D721Med (cell line): ENCODE results near the gene SSU72.
"Not testable (repeated sequence)": the region's sequence is repeated elsewhere in the genome, so short reads cannot be mapped to it uniquely, and the experiment has no call there.

Experiments used
- DNase-seq: peaks from one replicate; pipeline ENCODE4 v3.0.0; 2011; ENCODE audit warnings: low spot score; ENCODE audit not compliant: insufficient read length
- FAIRE-seq: peaks from 2 replicates; lab custom pipeline; 2011; peaks lifted over from hg19 to GRCh38; lab: Jason Lieb, UNC
- TF ChIP-seq, protein P1 (sequence below): IDR thresholded peaks from 2 replicates; pipeline ENCODE4 v1.5.1; 2012; ENCODE audit warnings: mild to moderate bottlenecking, control low read depth; ENCODE audit not compliant: insufficient read depth; ENCODE audit errors: missing control alignments

The SSU72 gene

DNA sequence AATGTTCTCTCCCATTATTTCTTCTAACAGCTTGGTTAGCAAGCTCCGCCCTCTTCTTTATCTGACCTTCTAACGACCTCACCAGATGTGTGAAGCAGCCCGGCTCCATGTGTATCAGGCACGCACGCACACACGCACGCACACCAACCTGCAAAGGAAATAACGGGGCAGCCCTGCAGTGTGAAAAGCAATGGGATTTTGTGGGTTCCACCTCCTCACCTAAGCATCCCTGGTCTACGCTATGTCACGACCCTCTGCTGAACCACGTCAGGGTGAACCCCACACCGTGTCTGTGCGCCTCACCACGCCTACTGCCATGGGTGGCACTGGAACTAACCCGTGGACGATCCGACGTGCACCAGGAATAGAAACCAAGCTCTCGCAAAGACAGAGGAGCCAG, 10.4 kb downstream of the SSU72 start:
- FAIRE-seq (no peak), DNase-seq (no peak)
- TF ChIP-seq, protein P1, sequence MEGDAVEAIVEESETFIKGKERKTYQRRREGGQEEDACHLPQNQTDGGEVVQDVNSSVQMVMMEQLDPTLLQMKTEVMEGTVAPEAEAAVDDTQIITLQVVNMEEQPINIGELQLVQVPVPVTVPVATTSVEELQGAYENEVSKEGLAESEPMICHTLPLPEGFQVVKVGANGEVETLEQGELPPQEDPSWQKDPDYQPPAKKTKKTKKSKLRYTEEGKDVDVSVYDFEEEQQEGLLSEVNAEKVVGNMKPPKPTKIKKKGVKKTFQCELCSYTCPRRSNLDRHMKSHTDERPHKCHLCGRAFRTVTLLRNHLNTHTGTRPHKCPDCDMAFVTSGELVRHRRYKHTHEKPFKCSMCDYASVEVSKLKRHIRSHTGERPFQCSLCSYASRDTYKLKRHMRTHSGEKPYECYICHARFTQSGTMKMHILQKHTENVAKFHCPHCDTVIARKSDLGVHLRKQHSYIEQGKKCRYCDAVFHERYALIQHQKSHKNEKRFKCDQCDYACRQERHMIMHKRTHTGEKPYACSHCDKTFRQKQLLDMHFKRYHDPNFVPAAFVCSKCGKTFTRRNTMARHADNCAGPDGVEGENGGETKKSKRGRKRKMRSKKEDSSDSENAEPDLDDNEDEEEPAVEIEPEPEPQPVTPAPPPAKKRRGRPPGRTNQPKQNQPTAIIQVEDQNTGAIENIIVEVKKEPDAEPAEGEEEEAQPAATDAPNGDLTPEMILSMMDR, result no peak

DNA sequence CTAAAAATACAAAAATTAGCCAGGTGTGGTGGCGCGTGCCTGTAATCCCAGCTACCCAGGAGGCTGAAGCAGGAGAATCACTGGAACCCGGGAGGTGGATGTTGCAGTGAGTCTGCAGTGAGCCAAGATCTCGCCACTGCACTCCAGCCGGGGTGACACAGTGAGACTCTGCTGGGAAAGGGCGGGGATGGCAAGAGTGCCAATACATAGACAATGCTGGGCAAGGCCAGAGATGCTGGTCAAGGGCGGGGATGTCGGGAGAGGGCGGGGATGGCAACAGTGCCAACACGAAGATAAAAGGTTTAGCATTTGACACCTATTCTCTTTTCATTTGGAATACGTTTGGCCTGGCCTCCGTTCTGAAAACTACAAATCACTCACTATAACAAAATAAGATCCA, 11.0 kb downstream of the SSU72 start:
- DNase-seq (no peak), FAIRE-seq (no peak)
- TF ChIP-seq, protein P1, result no peak

DNA sequence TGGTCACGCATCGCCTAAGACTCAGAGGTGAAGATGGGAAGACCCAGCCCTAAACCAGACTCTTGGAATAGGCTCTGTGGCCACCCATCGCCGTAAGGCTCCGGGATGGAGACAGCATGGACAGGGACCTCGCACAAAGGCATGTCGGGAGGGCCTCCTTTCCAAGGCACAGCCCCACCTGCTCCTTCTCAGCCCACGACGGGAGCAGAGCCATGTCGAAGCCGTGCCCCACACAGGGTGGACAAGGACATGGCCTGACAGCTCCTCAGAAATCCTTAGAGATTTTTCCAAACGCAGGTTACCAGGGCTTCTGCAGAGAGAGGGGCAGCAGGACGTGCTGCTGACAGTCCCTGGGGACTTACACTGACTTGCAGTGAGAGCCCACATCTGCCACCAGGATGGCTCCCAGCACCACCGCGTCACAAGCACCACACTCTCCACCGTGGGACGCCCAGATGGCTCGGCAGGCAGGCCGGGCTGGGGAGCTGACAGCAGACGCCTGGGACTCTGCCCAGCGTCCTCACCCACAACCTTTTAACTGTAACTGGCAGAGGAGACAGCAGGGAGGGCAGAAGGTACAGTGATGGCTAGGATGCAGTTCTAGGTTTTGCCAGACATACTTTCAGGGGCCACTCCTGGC, 12.0 kb downstream of the SSU72 start:
- no peak for DNase-seq
- FAIRE-seq, result no peak
- TF ChIP-seq, protein P1, result no peak

DNA sequence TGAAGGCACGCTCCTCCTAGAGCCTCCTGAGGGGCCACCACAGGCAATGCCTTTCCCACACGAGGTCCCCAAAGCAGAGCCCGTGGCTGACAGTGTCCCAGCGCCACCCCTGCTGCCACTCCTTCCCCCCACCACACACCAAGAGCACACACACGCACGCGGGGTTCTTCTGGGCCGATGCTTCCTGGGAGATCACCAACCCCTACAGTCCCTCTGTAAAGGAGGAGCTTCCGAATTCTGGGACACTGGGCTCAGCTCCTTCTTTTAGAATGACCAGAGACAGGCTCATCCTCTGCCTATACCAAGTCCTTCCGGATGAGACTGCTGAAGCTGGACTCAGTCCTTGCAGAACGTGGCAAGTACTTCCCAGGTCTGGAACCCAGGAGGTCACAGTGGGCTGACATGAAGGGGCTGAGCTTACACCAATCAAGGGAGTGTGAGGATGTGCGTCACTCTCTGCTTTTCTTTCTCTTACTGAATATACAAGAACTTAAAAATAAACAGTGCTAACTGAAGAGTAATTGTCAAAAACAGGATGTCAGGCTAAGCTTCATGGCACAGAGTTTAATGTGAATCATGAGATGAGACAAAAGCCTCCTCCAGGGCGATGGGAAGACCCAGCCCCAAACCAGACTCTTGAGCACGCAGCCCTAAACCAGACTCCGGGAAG, 12.7 kb downstream of the SSU72 start:
- TF ChIP-seq, protein P1, result no peak
- DNase-seq (no peak), FAIRE-seq (no peak)

DNA sequence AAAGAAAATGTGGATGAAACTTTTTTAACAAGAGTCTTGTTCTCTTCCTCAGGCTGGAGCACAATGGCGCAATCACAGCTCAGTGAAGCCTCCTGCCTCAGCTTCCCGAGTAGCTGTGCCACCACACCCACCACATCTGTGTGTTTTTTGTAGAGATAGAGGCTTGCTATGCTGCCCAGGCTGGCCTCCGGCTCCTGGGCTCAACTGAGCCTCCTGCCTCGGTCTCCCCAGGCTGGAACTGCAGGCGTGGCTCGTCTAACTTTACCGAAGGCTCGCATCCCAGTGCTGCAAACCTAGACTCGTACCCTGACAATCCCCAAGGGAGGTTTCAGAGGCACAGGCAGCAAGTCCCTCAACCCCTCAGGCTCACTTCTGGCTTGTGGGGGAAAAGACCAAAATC, 14.5 kb downstream of the SSU72 start:
- TF ChIP-seq, protein P1, result no peak
- FAIRE-seq, result no peak
- DNase-seq, result no peak

DNA sequence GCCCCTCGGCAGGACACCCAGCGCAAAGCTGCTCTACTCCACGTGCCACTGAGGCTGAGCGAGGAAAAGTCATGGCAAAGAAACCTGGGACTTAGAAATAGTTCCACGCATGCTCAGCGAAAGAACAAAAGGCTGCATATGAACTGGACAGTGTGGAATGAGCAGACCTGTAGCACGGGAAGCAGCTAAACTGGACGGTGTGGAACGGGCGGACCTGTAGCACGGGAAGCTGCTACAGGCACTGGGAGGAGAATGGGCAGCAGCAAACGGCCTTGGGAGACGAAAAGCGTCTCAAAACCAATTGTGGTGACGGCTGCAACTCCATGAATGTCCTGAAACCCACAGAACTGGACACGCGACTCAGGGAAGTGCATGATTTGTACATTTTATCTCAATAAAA, 15.6 kb downstream of the SSU72 start:
- FAIRE-seq, result no peak
- TF ChIP-seq, protein P1, result no peak
- DNase-seq, result no peak

DNA sequence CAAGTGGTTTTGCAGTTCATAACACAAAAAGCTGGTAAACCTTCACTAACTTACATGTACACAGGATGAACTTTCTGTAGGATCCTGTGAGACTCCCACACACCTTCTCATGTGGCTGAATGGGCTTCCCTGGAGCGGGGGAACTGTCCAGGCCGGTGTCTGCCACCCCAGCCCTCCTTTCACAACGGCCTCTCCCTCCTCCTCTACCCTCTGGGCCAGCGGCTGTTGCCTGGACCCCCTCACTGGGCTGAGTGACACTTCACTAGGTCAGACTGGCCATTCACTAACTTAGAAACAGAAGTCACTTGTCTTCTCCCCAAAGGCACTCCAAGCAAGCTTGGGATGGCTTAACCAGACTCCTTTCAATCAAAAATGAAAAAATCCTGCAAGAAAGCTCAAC, 16.1 kb downstream of the SSU72 start:
- DNase-seq, result no peak
- FAIRE-seq, result no peak
- TF ChIP-seq, protein P1, result no peak

DNA sequence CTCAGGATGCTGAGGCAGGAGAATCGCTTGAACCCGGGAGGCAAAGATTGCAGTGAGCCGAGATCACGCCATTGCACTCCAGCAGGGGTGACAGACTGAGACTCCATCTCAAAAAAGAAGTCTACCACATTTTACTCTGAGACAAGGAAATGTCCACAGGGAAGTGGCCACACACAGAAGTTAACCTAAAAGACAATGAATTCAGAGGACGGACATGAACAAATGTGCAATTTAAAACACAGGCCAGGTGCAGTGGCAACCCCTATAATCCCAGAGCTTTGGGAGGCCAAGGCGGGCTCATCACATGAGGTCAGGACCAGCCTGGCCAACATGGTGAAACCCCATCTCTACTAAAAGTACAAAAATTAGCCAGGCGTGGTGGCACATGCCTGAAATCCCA, 17.0 kb downstream of the SSU72 start:
- DNase-seq, FAIRE-seq: not testable (repeated sequence)

DNA sequence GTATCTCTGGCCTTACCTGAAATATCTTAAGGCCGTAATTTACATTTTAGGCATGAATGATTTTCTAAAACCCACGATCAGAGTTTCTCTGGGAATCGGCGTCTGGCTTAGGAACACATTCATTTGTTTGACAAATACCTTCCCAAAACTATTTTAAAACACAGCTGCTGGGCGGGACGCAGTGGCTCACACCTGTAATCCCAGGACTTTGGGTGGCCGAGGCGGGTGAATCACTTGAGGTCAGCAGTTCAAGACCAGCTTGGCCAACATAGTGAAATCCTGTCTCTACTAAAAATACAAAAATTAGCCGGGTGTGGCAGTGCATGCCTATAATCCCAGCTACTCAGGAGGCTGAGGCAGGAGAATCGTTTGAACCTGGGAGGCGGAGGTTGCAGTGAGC, 17.7 kb downstream of the SSU72 start:
- not testable (repeated sequence) for FAIRE-seq, DNase-seq
